GM21717 (cell line): ENCODE measurements around the gene SLC25A11.

ENCODE experiments used
- ATAC-seq: cut with Tn5 transposase; IDR thresholded peaks from one replicate; pipeline ENCODE4 v1.9.1; 2021; ENCODE audit warnings: mild to moderate bottlenecking, moderate library complexity; ENCODE audit not compliant: unreplicated experiment

Gene SLC25A11

GRCh38 chr17:4896332-4897197, 43.3 kb downstream of the SLC25A11 start:
- no peak for ATAC-seq

DNA sequence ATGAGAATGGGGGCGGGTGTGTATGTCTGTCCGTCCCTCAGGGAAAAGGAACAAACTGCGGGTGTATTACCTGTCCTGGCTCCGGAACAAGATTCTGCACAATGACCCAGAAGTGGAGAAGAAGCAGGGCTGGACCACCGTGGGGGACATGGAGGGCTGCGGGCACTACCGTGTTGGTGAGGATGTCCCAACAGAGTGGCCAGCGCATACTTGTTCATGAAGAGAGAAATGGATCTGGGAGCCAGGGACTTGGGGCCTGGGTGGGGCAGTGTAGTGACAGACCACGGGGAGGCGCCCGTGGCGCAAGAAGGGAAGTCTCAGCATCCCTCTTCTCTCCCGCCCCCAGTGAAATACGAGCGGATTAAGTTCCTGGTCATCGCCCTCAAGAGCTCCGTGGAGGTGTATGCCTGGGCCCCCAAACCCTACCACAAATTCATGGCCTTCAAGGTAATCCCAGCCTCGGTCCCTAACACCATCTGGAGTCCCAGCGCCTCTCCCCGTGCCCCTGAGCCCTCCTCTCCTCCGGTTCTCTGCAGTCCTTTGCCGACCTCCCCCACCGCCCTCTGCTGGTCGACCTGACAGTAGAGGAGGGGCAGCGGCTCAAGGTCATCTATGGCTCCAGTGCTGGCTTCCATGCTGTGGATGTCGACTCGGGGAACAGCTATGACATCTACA, 44.1 kb downstream of the SLC25A11 start:
- ATAC-seq, result no peak

- ATAC-seq, result no peak
Measured at GRCh38 chr17:4895121-4895520, 44.7 kb downstream of the SLC25A11 start.

GRCh38 chr17:4893721-4894560, 45.9 kb downstream of the SLC25A11 start:
- ATAC-seq, result no peak

GRCh38 chr17:4893272-4893671, 46.6 kb downstream of the SLC25A11 start:
- ATAC-seq, result no peak

- ATAC-seq, result no peak
Measured at GRCh38 chr17:4892499-4893221, 47.2 kb downstream of the SLC25A11 start.

DNA sequence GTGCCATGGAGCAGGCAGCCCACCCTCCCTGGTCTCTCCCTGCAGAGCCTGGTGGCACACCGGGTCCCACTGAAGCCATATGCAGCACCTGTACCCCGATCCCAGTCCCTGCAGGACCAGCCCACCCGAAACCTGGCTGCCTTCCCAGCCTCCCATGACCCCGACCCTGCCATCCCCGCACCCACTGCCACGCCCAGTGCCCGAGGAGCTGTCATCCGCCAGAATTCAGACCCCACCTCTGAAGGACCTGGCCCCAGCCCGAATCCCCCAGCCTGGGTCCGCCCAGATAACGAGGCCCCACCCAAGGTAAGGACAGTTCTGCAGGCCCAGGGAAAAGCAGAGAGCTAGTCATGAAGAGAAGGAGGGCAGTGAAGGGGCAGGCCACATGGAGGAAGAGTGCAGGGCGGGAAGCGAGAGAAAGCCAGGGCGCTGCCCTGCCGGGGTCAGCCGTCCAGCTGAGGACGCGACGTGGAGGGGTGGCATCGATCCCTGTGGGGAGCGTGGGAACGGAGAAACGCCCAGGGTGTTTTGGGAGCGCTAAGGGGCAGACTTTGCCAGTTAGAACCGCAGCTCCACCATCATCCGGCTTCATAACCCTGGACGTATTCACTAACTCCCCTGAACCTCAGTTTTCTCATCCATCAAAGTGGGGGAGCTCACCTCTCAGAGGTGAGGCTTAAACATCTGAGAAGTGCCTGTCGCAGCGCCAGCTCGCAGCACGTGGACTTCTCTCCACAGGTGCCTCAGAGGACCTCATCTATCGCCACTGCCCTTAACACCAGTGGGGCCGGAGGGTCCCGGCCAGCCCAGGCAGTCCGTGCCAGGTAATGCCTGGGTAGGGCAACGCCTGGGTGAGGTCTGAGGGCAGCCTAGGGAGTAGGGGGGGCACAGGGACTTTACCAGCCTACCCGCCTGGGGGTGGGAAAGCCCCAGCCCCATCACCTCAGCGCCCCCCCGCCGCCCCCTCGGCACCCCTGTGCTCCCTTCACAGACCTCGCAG, 48.1 kb downstream of the SLC25A11 start:
- no peak for ATAC-seq

- ATAC-seq, result no peak
Measured at GRCh38 chr17:4887581-4887980, 52.3 kb downstream of the SLC25A11 start.
